HG03095 (cell line): ENCODE data around the gene TAS2R41.

Experiments used
- ATAC-seq: cut with Tn5 transposase; IDR thresholded peaks from one replicate; pipeline ENCODE4 v1.9.1; 2021; ENCODE audit warnings: moderate library complexity; ENCODE audit not compliant: unreplicated experiment

TAS2R41 gene

DNA sequence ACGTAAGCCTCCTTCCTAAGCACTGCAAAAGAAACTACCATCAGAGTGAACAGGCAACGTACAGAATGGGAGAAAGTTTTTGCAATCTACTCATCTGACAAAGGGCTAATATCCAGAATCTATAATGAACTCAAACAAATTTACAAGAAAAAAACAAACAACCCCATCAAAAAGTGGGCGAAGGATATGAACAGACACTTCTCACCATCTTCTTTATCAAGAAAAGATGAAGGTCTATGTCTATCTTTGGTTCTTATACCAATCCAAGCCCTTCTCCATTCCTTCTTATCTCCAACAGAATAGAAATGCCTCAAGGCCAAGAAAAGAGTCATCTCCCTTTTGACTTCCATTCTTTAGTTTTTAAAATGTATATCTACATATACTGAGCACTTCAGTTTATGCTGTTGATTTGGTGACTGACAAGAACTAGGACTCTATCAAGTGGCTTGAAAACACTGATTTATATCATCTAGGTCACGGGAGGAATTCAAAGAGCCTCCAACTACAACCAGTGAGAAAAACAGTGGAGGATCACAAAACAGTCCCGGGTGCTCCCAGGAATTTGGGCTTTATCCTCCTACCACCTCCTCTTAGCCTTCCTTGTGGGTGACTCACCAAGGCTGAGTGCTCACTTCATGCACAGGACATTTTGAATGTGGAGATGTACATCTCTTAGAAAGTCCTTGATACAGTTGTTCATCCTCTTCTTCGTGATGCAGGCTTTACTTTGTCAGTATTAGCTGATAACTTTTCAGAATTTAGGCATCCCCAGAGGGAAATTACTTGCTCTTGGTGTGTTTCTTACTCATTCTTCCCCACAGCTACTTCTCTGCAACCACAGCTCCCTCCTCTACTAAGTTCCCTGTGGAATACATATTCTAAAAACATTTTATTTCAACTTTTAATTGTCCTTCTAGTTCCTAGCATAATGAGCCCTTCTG is 15.4 kb downstream of the TAS2R41 start:
- no peak for ATAC-seq

DNA sequence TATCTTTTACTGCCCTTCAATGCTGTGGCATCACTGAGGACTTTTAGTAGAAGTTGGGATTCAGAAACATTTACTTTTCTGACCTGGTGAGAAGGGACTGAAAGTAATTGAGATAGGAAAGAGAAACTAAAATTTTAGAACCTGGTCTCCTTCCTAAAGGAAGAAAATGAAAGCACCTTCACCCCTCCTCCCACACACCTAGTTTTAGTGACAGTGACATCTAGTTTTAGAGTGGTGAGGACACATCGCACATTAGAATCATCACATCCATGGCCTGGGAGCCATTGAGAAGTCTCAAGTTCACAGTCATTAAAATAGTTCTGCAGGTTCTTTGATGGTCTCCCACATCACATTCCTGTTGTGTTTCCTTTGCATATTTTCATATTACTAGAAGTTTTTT is 16.1 kb downstream of the TAS2R41 start:
- ATAC-seq: no peak

DNA sequence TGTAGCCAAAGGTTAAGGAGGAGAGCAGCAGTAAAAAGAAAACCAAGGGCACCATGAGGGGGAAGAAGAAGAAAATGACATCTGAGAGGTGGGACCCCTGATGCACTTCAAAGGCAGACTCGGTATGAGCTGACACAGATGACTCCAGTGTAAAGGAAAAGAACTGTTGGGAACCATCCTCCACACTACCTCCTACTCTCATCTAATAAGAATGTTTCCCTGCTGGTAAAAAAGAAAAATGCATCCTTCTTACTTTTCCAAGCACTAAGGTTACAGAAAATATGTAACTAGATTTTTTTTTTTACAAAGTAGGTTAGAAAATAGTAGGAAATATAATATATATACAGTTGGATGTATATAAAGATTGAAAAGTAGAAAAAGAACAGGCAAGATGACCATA is 16.9 kb downstream of the TAS2R41 start:
- no peak for ATAC-seq

DNA sequence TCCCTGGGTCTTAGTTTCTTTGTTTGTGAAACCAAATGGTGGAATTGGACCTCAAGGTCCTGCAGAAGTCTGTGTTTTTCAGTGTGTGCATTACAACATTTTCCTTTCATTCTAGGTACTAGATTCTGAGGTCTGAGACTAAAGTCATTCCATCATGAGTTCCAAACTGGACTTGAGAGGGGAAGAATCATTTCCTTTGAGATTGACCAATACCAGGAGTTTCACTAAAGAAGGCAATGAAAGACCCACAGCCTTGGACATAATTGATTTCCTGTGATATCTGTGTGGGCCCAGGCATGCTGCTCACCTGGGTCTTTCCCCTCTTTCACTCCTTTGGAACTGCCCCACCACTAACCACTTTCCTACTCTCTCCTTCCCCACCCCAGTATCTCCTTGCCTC is 18.2 kb downstream of the TAS2R41 start:
- ATAC-seq: no peak

DNA sequence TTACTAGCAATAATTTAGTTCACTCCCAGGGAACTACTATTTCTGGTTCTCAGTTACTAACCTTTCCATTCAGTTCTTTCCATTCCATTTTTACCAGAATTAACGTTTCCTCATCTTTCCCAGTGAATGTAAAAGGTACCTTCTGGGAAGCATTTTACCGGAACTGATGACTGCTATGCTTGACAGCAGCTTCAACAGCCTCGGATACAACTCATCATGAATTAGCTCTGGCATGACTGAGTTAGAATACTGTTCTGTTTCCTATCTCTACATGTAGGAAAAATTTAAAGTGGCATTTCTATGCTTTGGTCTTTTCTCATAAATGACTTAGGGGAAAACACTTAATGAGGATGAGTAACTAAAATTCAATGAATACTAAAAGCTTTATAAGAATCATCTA is 18.6 kb downstream of the TAS2R41 start:
- no peak for ATAC-seq

DNA sequence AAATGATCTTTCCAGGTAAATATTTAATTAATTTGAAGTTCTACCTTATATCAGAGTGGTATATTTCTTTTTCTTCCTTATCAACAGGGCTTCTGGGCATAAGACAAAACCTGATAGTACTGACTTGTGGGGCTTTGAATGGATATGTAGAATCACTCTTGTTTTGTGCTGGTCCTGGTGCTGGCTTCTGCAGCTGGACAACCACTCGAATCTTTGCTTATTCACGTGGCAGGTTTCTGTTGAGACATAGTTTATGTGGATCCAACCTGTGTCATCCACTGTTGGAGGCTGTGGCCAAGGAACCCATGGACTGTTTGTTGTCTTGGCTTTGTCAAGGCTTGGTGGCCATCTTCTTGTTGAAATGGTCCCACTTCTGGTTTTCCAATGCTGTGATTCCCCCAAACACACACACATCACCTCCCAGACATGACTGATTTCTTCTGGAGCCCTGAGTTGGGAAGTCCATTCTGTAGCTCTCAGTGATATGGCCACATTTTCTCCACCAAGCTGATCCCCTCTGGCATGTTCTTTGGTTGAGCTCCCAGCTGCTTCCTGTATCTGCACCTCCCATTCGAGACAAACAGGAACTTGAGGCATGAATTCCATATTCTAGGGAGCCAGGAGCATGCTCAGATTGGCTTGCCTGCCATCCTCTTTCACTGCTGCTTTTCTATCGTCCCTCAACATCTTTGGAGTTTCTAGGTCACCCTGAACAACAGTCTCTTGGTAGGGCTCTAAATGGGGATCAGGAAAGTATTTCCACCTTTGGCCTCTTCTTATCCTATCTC is 19.5 kb downstream of the TAS2R41 start:
- no peak for ATAC-seq

DNA sequence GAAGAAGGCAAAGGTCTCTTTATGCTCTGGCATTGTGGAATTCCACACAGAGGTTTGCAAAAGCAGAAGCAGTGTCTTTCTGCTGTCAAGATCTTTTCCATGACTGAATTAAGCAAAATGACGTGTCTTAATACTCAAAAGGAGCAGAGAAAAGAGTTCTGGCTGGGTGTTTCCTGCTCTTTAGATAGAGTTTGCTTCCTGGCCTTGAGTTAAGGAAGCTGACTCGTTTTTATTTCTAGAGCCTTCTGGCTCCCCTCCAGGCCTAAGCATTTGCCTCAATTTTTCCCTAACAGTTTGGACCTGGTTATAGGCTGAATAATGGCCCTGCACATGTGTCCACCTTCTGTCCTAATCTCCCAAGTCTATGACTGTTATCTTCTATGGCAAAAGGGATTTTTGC is 21.6 kb downstream of the TAS2R41 start:
- no peak for ATAC-seq

DNA sequence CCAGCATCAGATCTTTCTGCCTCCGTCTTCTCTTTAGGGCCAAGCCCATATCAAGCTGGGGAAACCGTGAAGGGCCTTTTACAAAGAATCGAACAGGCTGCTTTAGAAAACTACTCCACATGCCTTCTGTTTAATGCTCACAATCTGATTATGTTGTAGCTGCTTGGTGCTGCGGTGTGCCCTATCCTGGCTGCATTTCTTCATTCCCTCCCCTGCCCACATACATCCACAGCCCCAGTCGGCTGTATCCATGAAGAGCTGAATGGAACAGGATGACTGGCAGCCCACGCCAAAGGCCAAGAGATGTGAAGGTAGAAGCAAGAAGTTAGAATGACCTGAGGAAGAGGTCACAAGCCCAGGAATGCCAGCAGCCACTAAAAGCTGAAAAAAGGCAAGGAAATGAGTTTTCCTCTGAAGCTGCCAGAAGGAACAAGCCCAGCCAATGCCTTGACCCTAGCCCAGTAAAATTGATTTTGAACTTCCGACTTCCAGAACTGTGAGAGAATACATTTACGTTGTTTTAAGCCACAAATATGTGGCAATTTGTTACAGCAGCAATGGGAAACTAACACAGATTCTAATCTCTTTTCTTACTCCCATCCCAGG is 22.2 kb downstream of the TAS2R41 start:
- no peak for ATAC-seq

DNA sequence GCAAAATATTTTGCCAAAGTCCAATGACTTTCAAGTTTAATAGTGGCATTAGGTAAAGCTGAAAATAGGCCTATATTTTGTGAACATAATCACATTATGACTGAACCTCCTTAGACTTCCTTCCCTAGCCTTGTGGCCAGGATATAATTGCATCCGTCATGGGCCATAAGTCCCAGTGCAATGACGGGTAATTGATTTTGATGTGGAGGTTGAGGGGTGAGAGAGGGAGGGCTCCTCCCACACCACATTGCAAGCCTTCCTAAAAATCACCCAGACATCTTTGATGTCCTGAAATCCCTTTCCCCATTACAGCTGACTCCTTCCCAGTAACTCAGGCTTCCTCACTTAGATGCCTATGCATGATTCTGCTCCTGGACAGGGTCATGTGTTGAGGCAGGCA is 25.6 kb downstream of the TAS2R41 start:
- no peak for ATAC-seq

DNA sequence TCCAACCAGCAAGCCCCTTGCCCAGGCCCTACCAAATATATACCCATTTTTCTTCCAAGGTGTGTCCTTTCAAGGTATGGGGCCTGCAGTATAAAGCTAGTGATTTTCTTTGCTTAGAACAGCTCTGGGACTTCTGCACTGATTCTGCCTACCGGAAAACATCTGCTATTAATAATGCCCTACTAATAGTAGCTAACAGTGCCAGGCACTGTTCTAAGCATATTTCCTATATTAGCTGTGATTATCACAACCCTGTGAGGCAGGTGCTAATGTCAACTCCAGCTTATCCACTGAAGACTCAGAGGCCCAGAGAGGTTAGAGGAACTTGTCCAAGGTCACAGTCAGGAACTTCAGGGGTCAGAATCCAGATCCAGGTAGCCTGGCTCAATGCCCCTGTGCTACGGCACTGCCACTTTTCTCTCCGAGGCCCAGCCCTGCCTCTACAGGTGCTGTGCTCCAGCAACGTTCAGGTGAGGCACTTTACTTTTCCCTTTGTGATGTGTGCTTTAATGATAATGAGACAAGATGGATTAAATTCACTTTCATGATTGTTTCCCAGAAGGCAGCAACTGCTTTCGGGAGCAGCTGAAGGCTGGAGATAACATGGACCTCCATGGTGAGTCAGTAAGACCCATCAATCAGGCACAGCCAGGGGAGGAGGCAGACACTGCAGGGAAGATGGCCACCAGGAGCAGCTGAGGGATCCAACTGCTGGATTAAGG is 26.7 kb downstream of the TAS2R41 start:
- ATAC-seq: no peak

DNA sequence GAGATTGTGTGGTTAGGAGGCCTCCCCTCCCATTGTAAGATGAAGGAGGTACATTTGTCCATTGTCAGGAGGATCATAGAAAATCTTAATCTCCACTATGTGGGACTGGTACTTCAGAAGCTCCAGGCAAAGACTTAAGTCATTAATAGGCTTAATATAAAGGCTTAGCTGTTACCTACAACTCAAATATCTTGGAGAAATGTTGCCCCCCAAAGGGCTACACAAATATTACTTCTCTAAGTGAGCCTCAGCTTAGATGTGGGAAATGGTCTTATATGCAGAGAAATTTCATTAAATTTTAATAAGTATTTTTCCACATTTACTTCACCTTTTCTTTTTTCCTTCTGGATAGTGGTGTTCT is 27.2 kb downstream of the TAS2R41 start:
- no peak for ATAC-seq

DNA sequence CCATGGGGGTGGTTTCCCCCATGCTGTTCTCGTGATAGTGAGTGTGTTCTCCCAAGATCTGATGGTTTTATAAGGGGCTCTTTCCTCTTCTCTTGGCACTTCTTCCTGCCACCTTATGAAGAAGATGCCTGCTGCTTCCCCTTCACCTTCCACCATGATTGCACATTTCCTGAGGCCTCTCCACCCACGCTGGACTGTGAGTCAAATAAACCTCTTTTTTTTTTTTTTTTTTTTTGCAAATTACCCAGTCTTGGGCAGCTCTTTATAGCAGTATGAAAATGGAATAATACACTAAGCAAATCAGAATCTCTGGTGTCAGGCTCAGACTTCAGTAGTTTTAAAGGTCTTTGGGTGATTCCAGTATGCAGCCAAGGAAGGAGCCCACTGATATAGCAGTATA is 28.2 kb downstream of the TAS2R41 start:
- no peak for ATAC-seq

DNA sequence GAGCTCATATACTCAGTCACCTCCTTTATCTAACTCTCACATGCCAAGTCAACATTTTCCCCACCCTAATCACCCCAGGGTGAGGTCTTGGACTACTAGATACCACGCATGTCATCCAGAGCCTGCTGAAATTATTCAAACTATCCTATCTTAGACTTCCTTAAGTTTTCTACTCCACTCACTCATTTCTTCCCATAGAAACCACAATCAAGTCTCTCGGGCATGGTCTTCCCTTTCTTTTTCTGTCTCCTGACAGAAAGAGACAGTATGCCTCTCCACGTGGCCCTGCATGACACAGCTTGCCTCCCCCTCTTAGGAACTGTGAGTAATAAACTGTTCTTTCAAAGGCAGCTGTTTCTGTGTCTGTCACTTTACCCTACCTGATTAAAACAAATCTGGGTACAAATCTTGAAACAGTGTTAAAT is 29.4 kb downstream of the TAS2R41 start:
- ATAC-seq: no peak

DNA sequence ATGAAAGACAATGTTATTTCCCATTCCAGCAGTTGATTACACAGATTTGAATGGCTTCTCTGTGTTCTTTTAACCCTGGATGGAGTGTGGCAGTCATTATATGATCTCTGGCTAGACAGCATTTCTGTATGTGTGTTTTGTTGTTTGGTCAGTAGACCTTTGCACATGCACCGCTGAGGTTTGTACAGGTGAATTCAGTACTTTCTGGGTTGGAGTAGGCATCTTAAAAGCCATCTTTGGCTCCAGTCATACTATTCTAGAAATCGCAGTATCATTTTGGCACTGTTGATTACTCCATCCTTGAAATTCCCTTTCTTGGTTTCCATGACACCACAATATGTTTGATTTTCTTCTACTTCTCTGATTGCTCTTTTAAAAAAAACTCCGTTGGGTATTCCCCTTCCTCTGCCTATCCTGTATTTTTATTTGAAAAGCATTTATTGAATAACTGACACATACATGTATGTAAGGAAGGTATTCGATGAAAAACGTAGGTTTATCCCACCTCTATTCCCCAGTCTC is 29.9 kb downstream of the TAS2R41 start:
- ATAC-seq: no peak

DNA sequence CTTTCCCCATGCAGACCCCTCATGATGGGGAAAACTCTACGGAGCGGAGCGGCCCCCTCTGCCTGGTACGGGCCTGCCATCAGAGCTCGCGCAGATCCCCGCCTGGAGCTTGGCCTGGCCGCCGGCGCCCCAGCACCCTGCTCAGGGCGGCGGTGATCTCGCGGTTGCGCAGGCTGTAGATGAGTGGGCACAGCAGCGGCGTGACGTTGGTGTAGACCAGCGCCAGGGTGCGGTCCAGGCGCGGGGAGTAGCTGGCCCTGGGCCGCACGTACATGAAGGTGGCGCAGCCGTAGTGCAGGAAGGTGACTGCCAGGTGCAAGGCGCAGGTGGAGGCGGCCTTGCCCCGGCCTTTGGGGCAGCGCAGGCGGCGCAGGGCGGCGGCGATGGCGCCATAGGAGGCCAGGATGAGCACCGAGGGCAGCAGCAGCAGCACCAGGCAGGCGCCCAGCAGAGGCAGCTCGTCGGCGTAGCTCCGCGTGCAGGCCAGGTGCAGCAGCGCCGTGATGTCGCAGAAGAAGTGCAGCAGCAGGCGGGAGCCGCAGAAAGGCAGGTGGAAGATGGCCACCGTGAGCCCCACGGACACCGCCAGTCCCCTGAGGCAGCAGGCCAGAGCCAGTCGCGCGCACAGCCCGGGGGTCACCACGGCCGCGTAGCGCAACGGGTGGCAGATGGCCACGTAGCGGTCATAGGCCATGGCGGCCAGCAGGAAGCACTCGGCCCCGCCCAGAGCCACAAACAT is 33.4 kb downstream of the TAS2R41 start:
- no peak for ATAC-seq

DNA sequence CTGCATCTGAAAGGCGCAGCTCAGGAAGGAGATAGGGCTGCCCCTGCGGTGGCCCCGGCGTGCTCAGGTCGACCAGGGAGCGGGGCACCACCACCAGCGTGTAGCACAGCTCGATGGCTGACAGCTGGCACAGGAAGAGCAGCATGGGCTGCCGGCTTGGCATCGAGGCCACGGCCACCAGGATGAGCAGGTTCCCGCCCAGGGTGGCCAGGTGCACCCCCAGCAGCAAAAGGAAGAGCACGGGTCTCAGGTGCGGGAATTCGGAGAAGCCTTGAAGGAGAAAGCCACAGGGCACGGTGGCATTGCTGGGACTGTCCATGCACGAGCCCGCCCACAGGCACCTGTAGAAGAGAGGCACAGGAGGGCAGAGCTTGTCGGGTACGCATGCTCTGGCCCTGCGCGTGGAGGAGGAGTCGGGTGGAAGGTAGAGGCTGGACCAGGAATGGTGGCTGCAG is 33.9 kb downstream of the TAS2R41 start:
- ATAC-seq: no peak

DNA sequence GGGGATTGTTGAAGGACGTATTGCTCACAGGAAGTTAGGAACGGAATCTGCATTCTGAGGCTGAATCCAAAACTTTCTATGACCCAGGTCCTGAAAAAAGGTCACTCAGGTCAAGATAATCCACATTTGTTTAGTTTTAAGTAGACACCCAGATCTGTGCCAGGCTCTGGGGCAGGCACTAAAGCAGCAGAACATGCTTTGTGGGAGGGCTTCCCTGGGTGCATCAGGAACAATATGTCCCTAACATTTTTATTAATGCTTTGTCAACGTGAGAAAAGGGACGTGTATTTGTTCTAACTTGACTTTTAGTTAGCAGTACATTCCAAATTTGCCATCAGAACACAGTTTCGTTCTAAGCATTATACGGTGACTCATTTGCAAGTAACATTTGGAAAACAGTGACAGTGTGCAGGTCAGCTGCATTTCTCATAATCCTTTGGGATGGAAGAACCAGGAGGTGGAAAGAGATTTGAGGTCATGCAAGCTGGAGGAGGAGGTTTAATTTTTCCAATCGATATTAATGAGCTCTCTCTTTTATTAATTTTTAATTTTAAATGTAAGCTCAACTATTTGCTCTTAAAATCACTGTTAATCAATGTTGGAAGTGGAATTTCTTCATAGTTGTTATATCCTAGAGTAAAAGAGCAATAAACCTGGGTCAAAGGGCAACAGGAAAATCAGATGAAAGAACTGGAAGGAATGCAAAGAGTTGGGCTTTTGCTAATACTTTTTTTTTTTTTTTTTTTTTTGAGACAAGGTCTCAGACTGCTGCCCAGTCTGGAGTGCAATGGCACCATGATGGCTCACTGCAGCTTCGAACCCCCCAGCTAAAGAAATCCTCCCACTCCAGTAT is 35.0 kb downstream of the TAS2R41 start:
- ATAC-seq: no peak

DNA sequence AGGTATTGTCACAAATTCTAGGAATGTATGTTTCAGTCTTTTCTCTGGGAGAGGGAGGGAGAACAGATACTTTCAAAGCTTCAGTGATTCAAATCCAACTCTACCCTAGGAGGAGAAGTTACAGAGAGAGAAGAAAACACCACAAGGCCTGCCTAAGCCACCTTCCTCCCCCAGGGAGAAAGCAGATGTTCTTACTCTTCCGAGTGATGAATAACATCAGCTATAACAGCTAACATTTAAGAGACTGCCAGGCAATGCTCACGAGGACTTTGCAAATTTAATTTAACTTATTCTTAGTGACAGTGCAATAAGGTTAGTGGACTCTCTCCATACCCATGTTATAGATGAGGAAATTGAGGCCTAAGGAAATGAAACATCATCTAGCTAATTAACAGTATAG is 36.8 kb downstream of the TAS2R41 start:
- ATAC-seq: no peak
